DMS 273 (cell line): Measurements from ENCODE around the gene CAVIN3.
"Not testable (repeated sequence)": the region's sequence is repeated elsewhere in the genome, so short reads cannot be mapped to it uniquely, and the experiment has no call there.

Source experiments
- DNase-seq: peaks from one replicate; lab custom pipeline; 2025; ENCODE audit not compliant: unreplicated experiment; lab: John Stamatoyannopoulos, UW

Gene CAVIN3

DNA sequence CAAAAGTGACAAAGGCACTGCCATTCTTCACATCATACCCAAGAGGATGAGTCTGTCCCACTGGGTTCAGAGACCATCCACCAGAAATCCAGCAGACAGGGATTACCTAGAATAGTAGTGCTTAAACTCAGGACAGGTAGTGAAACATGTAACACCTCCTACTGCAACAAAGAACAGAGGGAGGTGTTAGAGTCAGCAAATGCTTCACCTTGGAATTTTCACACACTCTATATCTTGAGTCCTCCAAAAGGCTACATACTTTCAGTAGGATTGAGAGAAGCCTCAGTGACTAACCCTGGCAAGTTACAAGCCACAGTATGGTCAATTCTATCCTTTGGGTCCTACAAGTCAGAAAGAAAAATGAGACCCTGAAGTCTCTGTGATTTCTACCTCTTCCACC is 6.0 kb upstream of the CAVIN3 start:
- no peak for DNase-seq

DNA sequence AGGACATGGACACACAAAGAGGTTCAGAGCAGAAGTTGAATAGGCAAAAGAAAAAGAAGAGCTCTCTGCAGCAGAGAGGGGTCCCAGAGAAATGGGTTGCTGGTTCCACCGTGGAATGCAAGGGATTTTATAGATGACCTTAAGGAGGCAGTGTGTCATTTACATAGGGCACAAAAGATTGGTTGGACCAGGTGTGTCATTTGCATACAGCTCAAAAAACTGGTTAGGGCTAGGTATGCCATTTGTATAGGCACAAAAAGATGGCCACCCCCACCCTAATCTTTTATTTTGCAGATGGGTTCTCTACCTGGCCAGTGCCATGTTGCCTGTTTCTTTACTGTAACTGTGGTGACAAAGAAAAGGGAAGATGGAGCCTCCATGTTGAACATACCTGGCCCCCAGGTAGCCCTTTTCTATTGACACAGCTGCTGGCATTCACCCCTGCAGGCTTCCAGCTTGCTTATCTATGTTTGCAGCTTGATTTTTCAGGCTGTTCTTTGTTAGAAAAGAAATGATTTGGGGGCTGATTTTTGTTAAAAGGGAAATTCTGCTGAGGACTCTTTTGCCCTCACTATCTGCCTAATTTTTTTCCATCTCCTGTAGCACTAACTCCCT is 3.1 kb upstream of the CAVIN3 start:
- DNase-seq, result no peak

GRCh38 chr11:6321961-6322362 is 1.7 kb upstream of the CAVIN3 start:
- no peak for DNase-seq

DNA sequence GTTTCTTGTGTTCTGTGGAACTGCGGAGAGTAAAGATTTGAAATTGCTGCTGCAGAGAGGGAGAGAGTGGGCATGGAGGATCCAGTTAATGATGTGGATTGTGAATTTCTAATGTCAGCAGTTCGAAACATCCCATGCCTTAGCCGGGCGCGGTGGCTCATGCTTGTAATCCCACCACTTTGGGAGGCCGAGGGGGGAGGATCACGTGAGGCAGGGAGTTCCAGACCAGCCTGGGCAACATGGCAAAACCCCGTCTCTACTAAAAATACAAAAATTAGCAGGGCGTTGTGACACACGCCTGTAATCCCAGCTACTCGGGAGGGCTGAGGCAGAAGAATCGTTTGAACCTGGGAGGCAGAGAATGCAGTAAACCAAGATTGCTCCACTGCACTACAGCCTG is 1.1 kb upstream of the CAVIN3 start:
- no peak for DNase-seq

GRCh38 chr11:6319704-6320410 is 444 bp downstream of the CAVIN3 start:
- peak; percentile 35 for DNase-seq

DNA sequence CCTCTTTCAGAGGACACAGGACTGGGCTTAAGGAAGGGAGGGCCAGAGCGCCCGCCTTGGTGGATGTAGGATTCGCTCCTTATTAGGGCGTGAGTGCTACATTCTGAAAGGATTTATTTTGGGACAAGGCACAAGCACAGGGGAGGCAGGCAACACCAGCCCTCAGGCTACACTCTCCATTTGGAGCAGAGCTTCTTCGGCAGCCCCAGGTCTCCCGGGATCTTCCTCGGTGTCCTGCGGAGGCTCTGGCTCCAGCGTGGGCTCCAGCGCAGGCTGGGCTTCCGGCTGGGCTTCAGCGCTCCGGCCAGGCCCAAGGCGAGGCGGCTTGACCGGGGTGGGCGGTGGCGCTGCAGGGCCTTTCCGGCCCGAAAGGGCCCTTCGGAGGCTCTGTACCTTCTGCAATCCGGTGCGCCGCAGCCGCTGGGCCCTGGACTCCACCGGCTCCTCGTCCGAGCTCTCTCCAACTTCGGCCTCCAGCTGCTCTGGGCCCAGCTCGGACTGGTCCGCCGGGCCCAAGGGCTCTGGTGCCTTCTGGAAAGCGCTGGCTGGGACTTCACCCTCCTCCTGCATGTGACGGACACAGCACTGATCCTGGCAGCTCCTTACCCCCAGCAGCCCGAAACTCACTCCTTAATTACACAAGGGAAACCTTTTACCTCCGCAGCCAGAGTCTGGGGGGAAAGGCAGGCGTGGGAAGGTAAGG is 1.1 kb downstream of the CAVIN3 start:
- DNase-seq, result no peak

DNA sequence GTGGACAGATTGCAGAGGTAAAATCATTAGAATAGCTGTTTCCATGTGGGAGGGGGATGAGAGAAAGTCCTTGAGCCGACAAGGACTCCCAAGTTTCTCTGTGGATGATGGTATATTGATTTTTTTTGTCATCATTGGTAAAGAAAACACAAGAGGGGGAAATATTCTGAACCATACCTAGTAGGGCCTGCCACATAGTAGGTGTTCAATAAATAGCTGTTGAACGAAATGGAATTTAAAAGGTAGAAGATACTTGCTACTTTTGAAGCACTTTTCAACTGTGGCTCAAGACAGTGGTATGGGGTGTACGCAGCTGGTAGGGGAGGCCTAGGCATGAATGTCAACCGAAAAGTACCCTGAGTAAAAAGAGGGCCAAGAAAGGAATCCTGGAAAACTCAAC is 2.1 kb downstream of the CAVIN3 start:
- DNase-seq, result no peak

DNA sequence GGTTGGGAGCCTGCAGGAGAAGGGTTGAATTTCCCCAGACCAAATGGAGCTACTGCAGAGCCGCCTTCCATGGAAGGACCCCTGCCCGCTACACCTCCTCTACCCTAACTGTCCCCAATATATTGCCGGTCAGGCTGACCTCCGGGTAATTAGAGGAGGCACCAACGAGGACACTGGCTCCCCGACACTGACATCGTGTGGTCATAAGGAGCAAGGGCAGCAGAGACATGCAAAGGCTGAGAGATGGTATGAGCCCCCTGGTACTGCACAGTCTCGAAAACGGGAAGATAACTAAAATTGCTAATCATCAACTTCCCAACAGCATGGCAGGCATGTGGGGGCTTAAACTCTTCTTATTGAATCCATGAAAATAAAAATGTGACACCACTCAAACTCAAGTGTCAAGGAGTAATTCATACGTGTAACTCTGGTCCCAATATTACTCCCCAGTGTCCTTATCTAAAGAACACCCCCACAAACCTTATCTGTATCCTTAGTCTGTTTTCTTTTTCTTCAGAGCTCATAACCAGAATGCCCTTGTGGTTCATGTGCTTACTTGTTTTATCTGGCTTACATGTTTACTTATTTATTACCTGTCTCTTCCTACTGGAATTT is 4.4 kb downstream of the CAVIN3 start:
- DNase-seq, result peak; percentile 62

DNA sequence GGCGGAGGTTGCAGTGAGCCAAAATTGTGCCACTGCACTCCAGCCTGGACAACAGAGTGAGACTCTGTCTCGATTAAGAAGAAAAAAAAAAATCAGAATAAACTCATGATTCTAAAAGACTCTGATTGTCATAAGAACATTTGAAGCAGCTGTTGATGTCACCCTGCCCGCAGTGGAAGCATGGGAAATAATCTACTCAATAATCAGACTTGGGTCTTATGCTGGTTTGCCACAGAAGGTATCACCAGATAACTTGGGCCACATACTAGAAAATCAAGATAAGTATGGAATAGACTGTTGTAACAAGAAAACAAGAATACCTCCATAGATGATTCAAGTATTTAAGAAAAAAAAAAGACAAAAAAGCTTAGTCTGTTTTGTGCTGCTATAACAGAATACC is 8.2 kb downstream of the CAVIN3 start:
- no peak for DNase-seq

- DNase-seq, result no peak
Observed at GRCh38 chr11:6307876-6308275, 12.4 kb downstream of the CAVIN3 start.

DNA sequence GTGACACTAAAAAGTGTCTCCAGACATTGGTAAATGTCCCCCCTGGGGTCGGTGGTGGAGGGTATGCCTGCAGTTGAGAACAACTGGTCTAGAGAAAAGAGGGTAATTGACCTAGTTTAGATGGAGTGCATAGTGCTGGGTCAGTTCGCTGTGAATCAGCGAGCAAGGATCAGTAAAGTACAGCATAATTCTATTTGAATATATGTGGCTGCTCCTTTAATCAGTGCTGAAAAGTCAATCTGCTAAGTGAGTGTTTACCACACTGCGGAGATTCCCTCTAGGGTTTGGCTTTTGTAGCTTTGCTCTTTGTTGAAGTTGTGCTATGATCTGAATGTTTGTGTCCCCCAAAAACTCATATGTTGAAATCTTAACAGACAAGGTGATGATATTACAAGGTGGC is 15.0 kb downstream of the CAVIN3 start:
- DNase-seq, result no peak

GRCh38 chr11:6303661-6304060 is 16.6 kb downstream of the CAVIN3 start:
- no peak for DNase-seq

GRCh38 chr11:6301096-6301495 is 19.2 kb downstream of the CAVIN3 start:
- no peak for DNase-seq

GRCh38 chr11:6300325-6300724 is 20.0 kb downstream of the CAVIN3 start:
- DNase-seq, result no peak

GRCh38 chr11:6298605-6299004 is 21.7 kb downstream of the CAVIN3 start:
- peak; percentile 40 for DNase-seq

DNA sequence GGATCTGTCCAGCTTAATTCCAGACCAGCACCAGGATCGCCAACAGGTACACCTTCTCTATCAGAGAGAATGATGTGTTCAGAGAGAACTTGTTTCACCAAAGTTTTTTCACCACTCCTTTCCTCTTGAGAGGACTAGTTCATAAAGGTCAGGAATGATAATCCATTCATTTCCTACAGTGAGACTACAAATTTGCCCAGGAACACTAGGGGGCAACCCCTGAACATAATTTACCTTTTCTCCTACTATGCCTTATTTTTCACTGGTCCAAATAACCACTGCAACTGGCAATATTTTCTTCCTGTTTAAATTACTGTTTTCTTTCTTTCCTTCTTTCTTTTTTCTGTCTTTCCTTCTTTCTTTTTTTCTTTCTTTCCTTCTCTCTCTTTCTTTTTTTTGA is 22.5 kb downstream of the CAVIN3 start:
- peak; percentile 5 for DNase-seq

DNA sequence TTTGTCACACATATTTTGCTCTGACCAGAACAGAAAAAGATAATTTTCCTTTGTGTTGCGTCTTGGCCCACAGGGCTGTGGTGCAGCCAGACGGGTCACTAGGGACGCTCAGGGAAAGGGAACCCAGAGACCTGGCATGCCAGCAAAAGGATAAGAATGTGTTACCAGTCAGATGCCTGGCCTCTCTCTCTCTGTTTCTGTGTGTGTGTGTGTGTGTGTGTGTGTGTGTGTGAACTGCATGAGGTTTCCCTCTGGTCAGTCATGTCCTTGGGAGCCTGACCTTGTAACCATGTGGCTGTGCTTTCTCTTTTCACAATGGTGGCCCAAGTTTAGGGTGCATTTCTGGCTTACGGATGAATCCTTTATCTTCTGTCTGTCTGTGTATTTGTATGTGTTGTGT is 35.3 kb downstream of the CAVIN3 start:
- DNase-seq, result no peak

GRCh38 chr11:6284250-6284649 is 36.1 kb downstream of the CAVIN3 start:
- no peak for DNase-seq

- no peak for DNase-seq
Observed at GRCh38 chr11:6283453-6284023, 36.8 kb downstream of the CAVIN3 start.

GRCh38 chr11:6280809-6281208 is 39.5 kb downstream of the CAVIN3 start:
- not testable (repeated sequence) for DNase-seq

DNA sequence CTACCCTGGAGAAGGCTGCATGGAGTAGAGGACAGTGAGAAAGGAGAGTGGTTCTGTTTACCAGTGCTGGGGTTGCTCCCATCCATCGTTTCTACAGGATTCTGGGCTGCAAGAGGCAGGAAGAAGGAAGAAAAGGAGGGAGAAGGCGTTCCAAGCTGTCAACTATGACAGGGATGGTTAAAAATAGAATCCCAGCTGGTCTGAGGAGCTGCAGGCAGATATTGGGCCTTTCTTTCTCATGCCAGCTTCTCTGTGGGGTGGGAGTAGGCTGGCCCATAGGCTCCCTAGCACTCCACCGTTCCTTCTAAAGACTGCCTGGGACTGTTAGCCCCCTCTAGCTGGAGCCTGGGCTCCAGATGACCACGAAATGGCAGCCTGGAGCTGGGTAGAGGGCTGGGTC is 47.1 kb downstream of the CAVIN3 start:
- peak; percentile 8 for DNase-seq

GRCh38 chr11:6271598-6271997 is 48.7 kb downstream of the CAVIN3 start:
- no peak for DNase-seq
